ENCODE measurements around the gene LTF. TPM values are rescaled to one million over a fixed set of nuclear protein-coding genes. Genes with fewer than 3 reads are reported as not detected.

Gene LTF
- total RNA-seq, 1 donor from 2014 or later, result not detected

- no peak overlapping the region for H3K4me3 ChIP-seq (ENCODE audit: low read depth, low read length)
- no peak for TF ChIP-seq CTCF (conservative IDR thresholded peaks at IDR 0.05; ENCODE audit: low read depth, low read length)
- no peak for DNase-seq (ENCODE audit: low read depth)
Observed at GRCh38 chr3:46399557-46399956, 65.1 kb downstream of the LTF start.

GRCh38 chr3:46399098-46399497, 65.6 kb downstream of the LTF start:
- no peak overlapping the region for H3K4me3 ChIP-seq (ENCODE audit: low read depth, low read length)
- no peak for TF ChIP-seq CTCF (conservative IDR thresholded peaks at IDR 0.05; ENCODE audit: low read depth, low read length)
- no peak for DNase-seq (ENCODE audit: low read depth)

- no peak for DNase-seq (ENCODE audit: low read depth)
- H3K4me3 ChIP-seq (ENCODE audit: low read depth, low read length), result no peak overlapping the region
- TF ChIP-seq CTCF (conservative IDR thresholded peaks at IDR 0.05; ENCODE audit: low read depth, low read length), result no peak
Observed at GRCh38 chr3:46398186-46398955, 66.3 kb downstream of the LTF start.

- DNase-seq (ENCODE audit: low read depth), result no peak
- H3K4me3 ChIP-seq (ENCODE audit: low read depth, low read length), result no peak overlapping the region
- TF ChIP-seq CTCF (conservative IDR thresholded peaks at IDR 0.05; ENCODE audit: low read depth, low read length), result no peak
Observed at GRCh38 chr3:46397111-46397510, 67.6 kb downstream of the LTF start.

- TF ChIP-seq CTCF (conservative IDR thresholded peaks at IDR 0.05; ENCODE audit: low read depth, low read length), result no peak
- no peak overlapping the region for H3K4me3 ChIP-seq (ENCODE audit: low read depth, low read length)
- DNase-seq (ENCODE audit: low read depth), result no peak
Observed at GRCh38 chr3:46395766-46396530, 68.8 kb downstream of the LTF start.

GRCh38 chr3:46395210-46395661, 69.5 kb downstream of the LTF start:
- H3K4me3 ChIP-seq (ENCODE audit: low read depth, low read length), result no peak overlapping the region
- DNase-seq (ENCODE audit: low read depth), result no peak
- TF ChIP-seq CTCF (conservative IDR thresholded peaks at IDR 0.05; ENCODE audit: low read depth, low read length), result peak; percentile 24
